HG03342 (cell line): ENCODE measurements around the gene FAM240A.

ENCODE experiments used
- ATAC-seq: cut with Tn5 transposase; IDR thresholded peaks from one replicate; pipeline ENCODE4 v1.9.1; 2021; ENCODE audit warnings: mild to moderate bottlenecking, moderate library complexity; ENCODE audit not compliant: unreplicated experiment

FAM240A gene

GRCh38 chr3:46661776-46662766 lies 49.7 kb downstream of the FAM240A start:
- ATAC-seq: no peak

GRCh38 chr3:46662771-46663551 lies 50.6 kb downstream of the FAM240A start:
- no peak for ATAC-seq

GRCh38 chr3:46663591-46664135 lies 51.3 kb downstream of the FAM240A start:
- ATAC-seq: no peak

GRCh38 chr3:46664188-46664970 lies 52.1 kb downstream of the FAM240A start:
- no peak for ATAC-seq

GRCh38 chr3:46664971-46665762 lies 52.8 kb downstream of the FAM240A start:
- no peak for ATAC-seq

GRCh38 chr3:46665763-46666452 lies 53.6 kb downstream of the FAM240A start:
- ATAC-seq: no peak

- no peak for ATAC-seq
Observed at GRCh38 chr3:46666453-46666845, 54.1 kb downstream of the FAM240A start.

GRCh38 chr3:46667061-46667621 lies 54.8 kb downstream of the FAM240A start:
- no peak for ATAC-seq

GRCh38 chr3:46667657-46668056 lies 55.3 kb downstream of the FAM240A start:
- ATAC-seq: no peak

GRCh38 chr3:46668116-46668515 lies 55.8 kb downstream of the FAM240A start:
- no peak for ATAC-seq

- no peak for ATAC-seq
Observed at GRCh38 chr3:46668591-46668990, 56.3 kb downstream of the FAM240A start.

- no peak for ATAC-seq
Observed at GRCh38 chr3:46669191-46669999, 57.1 kb downstream of the FAM240A start.

- no peak for ATAC-seq
Observed at GRCh38 chr3:46670000-46670890, 57.9 kb downstream of the FAM240A start.

GRCh38 chr3:46670891-46671427 lies 58.6 kb downstream of the FAM240A start:
- ATAC-seq: no peak

GRCh38 chr3:46671541-46672348 lies 59.4 kb downstream of the FAM240A start:
- ATAC-seq: no peak

- ATAC-seq: no peak
Observed at GRCh38 chr3:46672349-46672695, 60.0 kb downstream of the FAM240A start.
